Measurements from ENCODE around the gene ARHGAP9. TPM values are rescaled to one million over a fixed set of nuclear protein-coding genes. Genes with fewer than 3 reads are reported as not detected.
A peak's percentile ranks its signal among the peaks of the same experiment; 100 is the strongest.

The ARHGAP9 gene
- total RNA-seq, 1 experiment from 2014 or later = 3.6 TPM

DNA sequence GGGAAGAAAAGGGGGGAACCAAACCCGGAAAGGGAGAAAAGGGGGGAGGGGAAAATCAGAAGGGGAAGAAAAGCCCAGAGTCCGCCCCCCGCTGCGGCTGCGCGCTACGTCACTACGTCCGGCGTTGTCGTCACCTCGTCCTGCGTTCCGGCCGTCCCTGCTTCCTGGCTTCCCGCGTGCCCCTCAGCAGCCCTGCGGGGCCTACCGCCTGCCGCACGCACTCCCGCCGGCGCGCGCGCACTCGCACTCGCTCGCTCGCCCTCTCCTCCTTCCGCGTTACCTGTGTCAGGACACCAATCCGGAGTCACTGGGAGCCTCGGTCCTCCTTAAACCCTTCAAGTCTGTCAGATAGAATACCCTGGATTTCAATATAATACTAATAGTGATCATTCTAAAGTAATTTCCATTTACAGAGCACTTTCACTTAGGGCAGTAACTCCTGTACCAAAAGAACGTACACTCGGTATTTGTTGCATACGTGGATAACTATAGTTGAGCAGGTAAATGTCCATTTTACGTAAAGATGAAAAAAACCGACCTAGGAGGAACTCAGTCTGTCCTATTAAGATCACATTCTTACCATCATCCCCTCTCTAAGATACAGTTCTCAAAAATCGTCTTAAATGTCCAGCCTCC, 48.6 kb downstream of the ARHGAP9 start, which contains the start of gene R3HDM2 (continued):
- TF ChIP-seq FOXP1 (CRISPR knock-in tag; IDR thresholded peaks at IDR 0.05; ENCODE audit: borderline replicate concordance) (peak; percentile 57; the same call in 1 of the 2 replicates), MYBL2 (CRISPR knock-in tag; IDR thresholded peaks at IDR 0.05) (peak; percentile 74; the same call in 1 of the 2 replicates), TEAD4 (CRISPR knock-in tag; IDR thresholded peaks at IDR 0.05) (no peak), IRF2 (CRISPR knock-in tag; IDR thresholded peaks at IDR 0.05; ENCODE audit: borderline replicate concordance, low read depth) (no peak), GABPB1 (CRISPR knock-in tag; IDR thresholded peaks at IDR 0.05) (peak; percentile 57), ZNF121 (CRISPR knock-in tag; IDR thresholded peaks at IDR 0.05) (no peak), PRRX2 (CRISPR knock-in tag; IDR thresholded peaks at IDR 0.05) (no peak), NR2C2 (CRISPR knock-in tag; IDR thresholded peaks at IDR 0.05) (no peak), NFE2L1 (CRISPR knock-in tag; IDR thresholded peaks at IDR 0.05) (peak; percentile 84; the same call in 1 of the 2 replicates), FOXK1 (CRISPR knock-in tag; IDR thresholded peaks at IDR 0.05) (peak; percentile 80), TEAD1 (CRISPR knock-in tag; IDR thresholded peaks at IDR 0.05) (peak; percentile 91), ZNF138 (CRISPR knock-in tag; conservative IDR thresholded peaks at IDR 0.05) (no peak), CBFB (CRISPR knock-in tag; IDR thresholded peaks at IDR 0.05; ENCODE audit: low read depth) (no peak), ZNF219 (CRISPR knock-in tag; IDR thresholded peaks at IDR 0.05; ENCODE audit: borderline replicate concordance) (no peak), TP53 (CRISPR knock-in tag; IDR thresholded peaks at IDR 0.05) (no peak), SP1 (CRISPR knock-in tag; conservative IDR thresholded peaks at IDR 0.05) (peak; percentile 76), ETV6 (CRISPR knock-in tag; IDR thresholded peaks at IDR 0.05) (peak; percentile 93)
- TF ChIP-seq, protein P1, sequence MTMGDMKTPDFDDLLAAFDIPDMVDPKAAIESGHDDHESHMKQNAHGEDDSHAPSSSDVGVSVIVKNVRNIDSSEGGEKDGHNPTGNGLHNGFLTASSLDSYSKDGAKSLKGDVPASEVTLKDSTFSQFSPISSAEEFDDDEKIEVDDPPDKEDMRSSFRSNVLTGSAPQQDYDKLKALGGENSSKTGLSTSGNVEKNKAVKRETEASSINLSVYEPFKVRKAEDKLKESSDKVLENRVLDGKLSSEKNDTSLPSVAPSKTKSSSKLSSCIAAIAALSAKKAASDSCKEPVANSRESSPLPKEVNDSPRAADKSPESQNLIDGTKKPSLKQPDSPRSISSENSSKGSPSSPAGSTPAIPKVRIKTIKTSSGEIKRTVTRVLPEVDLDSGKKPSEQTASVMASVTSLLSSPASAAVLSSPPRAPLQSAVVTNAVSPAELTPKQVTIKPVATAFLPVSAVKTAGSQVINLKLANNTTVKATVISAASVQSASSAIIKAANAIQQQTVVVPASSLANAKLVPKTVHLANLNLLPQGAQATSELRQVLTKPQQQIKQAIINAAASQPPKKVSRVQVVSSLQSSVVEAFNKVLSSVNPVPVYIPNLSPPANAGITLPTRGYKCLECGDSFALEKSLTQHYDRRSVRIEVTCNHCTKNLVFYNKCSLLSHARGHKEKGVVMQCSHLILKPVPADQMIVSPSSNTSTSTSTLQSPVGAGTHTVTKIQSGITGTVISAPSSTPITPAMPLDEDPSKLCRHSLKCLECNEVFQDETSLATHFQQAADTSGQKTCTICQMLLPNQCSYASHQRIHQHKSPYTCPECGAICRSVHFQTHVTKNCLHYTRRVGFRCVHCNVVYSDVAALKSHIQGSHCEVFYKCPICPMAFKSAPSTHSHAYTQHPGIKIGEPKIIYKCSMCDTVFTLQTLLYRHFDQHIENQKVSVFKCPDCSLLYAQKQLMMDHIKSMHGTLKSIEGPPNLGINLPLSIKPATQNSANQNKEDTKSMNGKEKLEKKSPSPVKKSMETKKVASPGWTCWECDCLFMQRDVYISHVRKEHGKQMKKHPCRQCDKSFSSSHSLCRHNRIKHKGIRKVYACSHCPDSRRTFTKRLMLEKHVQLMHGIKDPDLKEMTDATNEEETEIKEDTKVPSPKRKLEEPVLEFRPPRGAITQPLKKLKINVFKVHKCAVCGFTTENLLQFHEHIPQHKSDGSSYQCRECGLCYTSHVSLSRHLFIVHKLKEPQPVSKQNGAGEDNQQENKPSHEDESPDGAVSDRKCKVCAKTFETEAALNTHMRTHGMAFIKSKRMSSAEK (CRISPR knock-in tag; IDR thresholded peaks at IDR 0.05; ENCODE audit: borderline replicate concordance) = 0 out of 2 replicates have a peak, but pooled peaks have one; percentile 21
- TF ChIP-seq, protein P2, sequence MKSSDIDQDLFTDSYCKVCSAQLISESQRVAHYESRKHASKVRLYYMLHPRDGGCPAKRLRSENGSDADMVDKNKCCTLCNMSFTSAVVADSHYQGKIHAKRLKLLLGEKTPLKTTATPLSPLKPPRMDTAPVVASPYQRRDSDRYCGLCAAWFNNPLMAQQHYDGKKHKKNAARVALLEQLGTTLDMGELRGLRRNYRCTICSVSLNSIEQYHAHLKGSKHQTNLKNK (CRISPR knock-in tag; IDR thresholded peaks at IDR 0.05) = no peak
- TF ChIP-seq, protein P3, sequence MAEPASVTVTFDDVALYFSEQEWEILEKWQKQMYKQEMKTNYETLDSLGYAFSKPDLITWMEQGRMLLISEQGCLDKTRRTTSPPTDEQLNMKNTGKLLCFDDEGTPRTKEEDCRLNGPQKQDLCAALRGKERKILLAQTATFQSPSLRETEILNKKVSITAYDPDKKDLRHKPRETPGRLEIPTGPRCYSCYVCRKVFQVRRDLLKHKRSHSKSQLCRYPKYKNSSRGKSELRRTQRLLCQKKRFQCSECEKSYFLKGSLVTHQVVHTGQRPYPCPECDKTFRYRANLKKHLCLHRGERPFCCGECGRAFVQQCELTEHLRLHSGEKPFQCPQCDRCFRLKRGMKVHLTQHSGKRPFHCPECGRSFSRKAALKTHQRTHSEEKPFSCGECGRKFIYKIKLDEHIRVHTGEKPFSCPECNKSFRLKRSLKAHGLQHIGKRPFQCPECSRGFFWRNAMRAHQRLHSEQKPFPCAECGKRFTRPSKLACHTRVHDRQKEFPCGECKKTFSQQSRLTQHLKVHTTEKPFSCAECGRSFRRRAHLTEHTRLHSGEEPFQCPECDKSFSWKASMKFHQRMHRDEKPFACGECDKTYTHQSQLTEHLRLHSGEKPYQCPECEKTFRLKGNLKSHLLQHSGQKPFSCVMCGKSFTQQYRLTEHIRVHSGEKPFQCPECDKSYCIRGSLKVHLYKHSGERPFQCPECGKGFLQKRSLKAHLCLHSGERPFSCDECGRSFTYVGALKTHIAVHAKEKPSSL (CRISPR knock-in tag; conservative IDR thresholded peaks at IDR 0.05) = no peak
- TF ChIP-seq, protein P4, sequence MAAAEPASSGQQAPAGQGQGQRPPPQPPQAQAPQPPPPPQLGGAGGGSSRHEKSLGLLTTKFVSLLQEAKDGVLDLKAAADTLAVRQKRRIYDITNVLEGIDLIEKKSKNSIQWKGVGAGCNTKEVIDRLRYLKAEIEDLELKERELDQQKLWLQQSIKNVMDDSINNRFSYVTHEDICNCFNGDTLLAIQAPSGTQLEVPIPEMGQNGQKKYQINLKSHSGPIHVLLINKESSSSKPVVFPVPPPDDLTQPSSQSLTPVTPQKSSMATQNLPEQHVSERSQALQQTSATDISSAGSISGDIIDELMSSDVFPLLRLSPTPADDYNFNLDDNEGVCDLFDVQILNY (CRISPR knock-in tag; IDR thresholded peaks at IDR 0.05) = peak; percentile 76; the same call in 1 of the 2 replicates
- TF ChIP-seq, protein P5, sequence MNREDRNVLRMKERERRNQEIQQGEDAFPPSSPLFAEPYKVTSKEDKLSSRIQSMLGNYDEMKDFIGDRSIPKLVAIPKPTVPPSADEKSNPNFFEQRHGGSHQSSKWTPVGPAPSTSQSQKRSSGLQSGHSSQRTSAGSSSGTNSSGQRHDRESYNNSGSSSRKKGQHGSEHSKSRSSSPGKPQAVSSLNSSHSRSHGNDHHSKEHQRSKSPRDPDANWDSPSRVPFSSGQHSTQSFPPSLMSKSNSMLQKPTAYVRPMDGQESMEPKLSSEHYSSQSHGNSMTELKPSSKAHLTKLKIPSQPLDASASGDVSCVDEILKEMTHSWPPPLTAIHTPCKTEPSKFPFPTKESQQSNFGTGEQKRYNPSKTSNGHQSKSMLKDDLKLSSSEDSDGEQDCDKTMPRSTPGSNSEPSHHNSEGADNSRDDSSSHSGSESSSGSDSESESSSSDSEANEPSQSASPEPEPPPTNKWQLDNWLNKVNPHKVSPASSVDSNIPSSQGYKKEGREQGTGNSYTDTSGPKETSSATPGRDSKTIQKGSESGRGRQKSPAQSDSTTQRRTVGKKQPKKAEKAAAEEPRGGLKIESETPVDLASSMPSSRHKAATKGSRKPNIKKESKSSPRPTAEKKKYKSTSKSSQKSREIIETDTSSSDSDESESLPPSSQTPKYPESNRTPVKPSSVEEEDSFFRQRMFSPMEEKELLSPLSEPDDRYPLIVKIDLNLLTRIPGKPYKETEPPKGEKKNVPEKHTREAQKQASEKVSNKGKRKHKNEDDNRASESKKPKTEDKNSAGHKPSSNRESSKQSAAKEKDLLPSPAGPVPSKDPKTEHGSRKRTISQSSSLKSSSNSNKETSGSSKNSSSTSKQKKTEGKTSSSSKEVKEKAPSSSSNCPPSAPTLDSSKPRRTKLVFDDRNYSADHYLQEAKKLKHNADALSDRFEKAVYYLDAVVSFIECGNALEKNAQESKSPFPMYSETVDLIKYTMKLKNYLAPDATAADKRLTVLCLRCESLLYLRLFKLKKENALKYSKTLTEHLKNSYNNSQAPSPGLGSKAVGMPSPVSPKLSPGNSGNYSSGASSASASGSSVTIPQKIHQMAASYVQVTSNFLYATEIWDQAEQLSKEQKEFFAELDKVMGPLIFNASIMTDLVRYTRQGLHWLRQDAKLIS (CRISPR knock-in tag; IDR thresholded peaks at IDR 0.05; ENCODE audit: borderline replicate concordance) = no peak
- TF ChIP-seq, protein P6, sequence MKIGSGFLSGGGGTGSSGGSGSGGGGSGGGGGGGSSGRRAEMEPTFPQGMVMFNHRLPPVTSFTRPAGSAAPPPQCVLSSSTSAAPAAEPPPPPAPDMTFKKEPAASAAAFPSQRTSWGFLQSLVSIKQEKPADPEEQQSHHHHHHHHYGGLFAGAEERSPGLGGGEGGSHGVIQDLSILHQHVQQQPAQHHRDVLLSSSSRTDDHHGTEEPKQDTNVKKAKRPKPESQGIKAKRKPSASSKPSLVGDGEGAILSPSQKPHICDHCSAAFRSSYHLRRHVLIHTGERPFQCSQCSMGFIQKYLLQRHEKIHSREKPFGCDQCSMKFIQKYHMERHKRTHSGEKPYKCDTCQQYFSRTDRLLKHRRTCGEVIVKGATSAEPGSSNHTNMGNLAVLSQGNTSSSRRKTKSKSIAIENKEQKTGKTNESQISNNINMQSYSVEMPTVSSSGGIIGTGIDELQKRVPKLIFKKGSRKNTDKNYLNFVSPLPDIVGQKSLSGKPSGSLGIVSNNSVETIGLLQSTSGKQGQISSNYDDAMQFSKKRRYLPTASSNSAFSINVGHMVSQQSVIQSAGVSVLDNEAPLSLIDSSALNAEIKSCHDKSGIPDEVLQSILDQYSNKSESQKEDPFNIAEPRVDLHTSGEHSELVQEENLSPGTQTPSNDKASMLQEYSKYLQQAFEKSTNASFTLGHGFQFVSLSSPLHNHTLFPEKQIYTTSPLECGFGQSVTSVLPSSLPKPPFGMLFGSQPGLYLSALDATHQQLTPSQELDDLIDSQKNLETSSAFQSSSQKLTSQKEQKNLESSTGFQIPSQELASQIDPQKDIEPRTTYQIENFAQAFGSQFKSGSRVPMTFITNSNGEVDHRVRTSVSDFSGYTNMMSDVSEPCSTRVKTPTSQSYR (CRISPR knock-in tag; IDR thresholded peaks at IDR 0.05) = no peak
- TF ChIP-seq, protein P7, sequence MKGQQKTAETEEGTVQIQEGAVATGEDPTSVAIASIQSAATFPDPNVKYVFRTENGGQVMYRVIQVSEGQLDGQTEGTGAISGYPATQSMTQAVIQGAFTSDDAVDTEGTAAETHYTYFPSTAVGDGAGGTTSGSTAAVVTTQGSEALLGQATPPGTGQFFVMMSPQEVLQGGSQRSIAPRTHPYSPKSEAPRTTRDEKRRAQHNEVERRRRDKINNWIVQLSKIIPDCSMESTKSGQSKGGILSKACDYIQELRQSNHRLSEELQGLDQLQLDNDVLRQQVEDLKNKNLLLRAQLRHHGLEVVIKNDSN (CRISPR knock-in tag; IDR thresholded peaks at IDR 0.05) = peak; percentile 27; the same call in 1 of the 2 replicates
